Activated CD8-positive, alpha-beta T cell treated with anti-CD3 and anti-CD28 coated beads for 36 hours (primary cell): ENCODE results near the gene FARP2. TPM values are rescaled to one million over a fixed set of nuclear protein-coding genes. Genes with fewer than 3 reads are reported as not detected.

ENCODE experiments used
- ATAC-seq: fragments of 200-7000 bp; cut with Tn5 transposase; one replicate; pipeline ENCODE4 v1.10.0; 2021; ENCODE audit warnings: mild to moderate bottlenecking, moderate library complexity
- CTCF ChIA-PET: fragments of 350-600 bp; sonication (Branson Sonifier 250); formaldehyde crosslinking; loops from one replicate; lab custom pipeline; 2021; ENCODE audit warnings: antibody characterized with exemption; lab: Charles Lee
- POLR2A ChIA-PET: fragments of 350-600 bp; sonication (Branson Sonifier 250); formaldehyde crosslinking; loops from one replicate; lab custom pipeline; 2021; ENCODE audit warnings: antibody characterized with exemption; lab: Charles Lee
- DNase-seq: peaks from one replicate; pipeline ENCODE4 v3.0.0-alpha.2; 2020
- H3K27ac Mint-ChIP-seq: one replicate; pipeline ENCODE4 v1.8.0; 2021; ENCODE audit warnings: mild to moderate bottlenecking, mixed read lengths
- H3K27me3 Mint-ChIP-seq: one replicate; pipeline ENCODE4 v1.8.0; 2021; ENCODE audit warnings: mixed read lengths
- H3K36me3 Mint-ChIP-seq: one replicate; pipeline ENCODE4 v1.8.0; 2021; ENCODE audit warnings: low read depth, mixed read lengths
- H3K4me1 Mint-ChIP-seq: one replicate; pipeline ENCODE4 v1.8.0; 2021; ENCODE audit warnings: low read depth, mixed read lengths
- H3K4me3 Mint-ChIP-seq: one replicate; pipeline ENCODE4 v1.8.0; 2021; ENCODE audit warnings: mild to moderate bottlenecking, moderate library complexity, mixed read lengths
- H3K9me3 Mint-ChIP-seq: one replicate; pipeline ENCODE4 v1.8.0; 2021; ENCODE audit warnings: mixed read lengths
- CTCF ChIP-seq: fragments of 200-600 bp; IDR thresholded peaks from one replicate; pipeline ENCODE4 v1.8.0; 2022; ENCODE audit warnings: antibody characterized with exemption, mild to moderate bottlenecking
- intact Hi-C: fragments of 100-400 bp; cut with micrococcal nuclease; formaldehyde crosslinking; loops from one replicate; pipeline ENCODE4 v1.10.0; 2022
- total RNA-seq, 2 experiments: library from RNA; stranded (reverse); gene quantifications; one replicate each; pipeline ENCODE4 v1.2.3, GENCODE V29; 2021

Gene FARP2
- total RNA-seq, 2 experiments from 2014 or later: 31.9 to 32.8 TPM

DNA sequence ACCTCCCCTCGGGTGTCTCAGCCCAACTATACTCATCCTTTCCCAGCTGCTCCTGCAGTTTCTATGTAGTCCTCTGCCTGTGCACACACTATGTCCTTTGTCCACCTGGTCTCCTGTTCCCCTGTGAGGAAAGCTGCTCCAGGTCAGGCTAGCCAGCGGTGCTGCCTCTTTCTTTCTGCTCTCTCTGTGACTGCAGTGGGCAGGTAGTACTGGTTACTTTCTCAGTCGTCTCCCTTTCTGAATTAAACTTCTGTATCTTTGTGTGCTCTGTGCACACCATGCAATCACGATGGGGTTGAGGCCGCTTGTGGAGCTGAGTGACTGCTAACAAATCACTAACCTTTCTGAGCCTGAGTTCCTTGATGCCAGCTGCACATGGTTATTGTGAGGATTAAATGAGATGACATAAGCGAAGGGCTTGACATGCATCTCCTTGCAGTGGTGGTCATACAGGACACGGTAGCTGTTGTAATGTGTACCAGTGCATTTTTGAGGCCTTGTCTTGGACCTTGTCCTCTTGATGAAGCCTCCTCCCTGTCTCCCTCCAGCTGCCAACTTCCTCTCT lies 3.5 kb downstream of the FARP2 start:
- H3K27me3 Mint-ChIP-seq: no peaks in the 10 kb centered on the region
- no peaks in the 10 kb centered on the region for H3K9me3 Mint-ChIP-seq
- peaks cover 22% of the 10 kb centered on the region for H3K4me1 Mint-ChIP-seq
- DNase-seq (no peak), ATAC-seq (no peak)
- ChIA-PET CTCF (no interaction called here), POLR2A (interaction anchor here (2.5 kb wide), 1 partner anchor 44 kb away, joined by 11 read pairs; the partner anchor contains the start of genes HDLBP and SEPTIN2)
- intact Hi-C loops: no loop called here
- no peak overlapping the region for H3K4me3 Mint-ChIP-seq
- TF ChIP-seq CTCF: no peak
- no peak overlapping the region for H3K27ac Mint-ChIP-seq
- H3K36me3 Mint-ChIP-seq: peaks cover 6% of the 10 kb centered on the region

- no peaks in the 10 kb centered on the region for H3K27me3 Mint-ChIP-seq
- ChIA-PET CTCF (interaction anchor here (1.5 kb wide), 1 partner anchor 28 kb away, joined by 3 read pairs; no protein-coding TSS in a partner anchor), POLR2A (interaction anchor here (1.5 kb wide), 1 partner anchor 48 kb away, joined by 3 read pairs; no protein-coding TSS in a partner anchor)
- DNase-seq (no peak), ATAC-seq (no peak)
- intact Hi-C loops: no loop called here
- H3K27ac Mint-ChIP-seq: no peak overlapping the region
- H3K9me3 Mint-ChIP-seq: no peaks in the 10 kb centered on the region
- H3K36me3 Mint-ChIP-seq: peaks cover under 1% of the 10 kb centered on the region
- H3K4me3 Mint-ChIP-seq: no peak overlapping the region
- H3K4me1 Mint-ChIP-seq: peaks cover 14% of the 10 kb centered on the region
- no peak for TF ChIP-seq CTCF
Measured at GRCh38 chr2:241363426-241363825, 7.3 kb downstream of the FARP2 start.

GRCh38 chr2:241364781-241365180 lies 8.7 kb downstream of the FARP2 start:
- Mint-ChIP-seq H3K4me3 (no peak overlapping the region), H3K4me1 (peaks cover 11% of the 10 kb centered on the region), H3K36me3 (no peaks in the 10 kb centered on the region), H3K9me3 (no peaks in the 10 kb centered on the region), H3K27ac (no peak overlapping the region), H3K27me3 (no peaks in the 10 kb centered on the region)
- intact Hi-C loops: no loop called here
- DNase-seq: no peak
- TF ChIP-seq CTCF: no peak
- ATAC-seq: no peak
- ChIA-PET CTCF (no interaction called here), POLR2A (interaction anchor here (0.6 to 1.5 kb wide), 3 partner anchors 20 to 310 kb away, joined by 3 read pairs; no protein-coding TSS in a partner anchor)

DNA sequence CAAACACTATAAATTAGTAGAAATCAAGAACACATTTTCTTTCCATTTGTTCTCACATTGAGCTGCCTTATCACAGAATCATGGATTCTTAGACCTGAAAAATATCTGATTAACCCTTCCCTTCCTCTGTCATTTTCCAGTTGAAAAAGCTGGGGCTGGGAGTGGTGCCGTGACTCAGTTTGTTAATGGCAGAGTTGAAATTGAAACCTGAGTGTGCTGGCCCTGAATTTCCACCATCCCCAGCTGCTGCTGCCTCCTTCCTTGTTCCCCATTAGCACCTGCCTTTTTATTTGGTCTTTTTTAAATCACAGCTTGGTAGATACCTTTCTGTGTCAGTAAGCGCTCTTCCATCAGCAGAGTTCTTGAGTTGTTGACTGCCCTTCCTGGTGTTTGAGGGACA lies 10.6 kb downstream of the FARP2 start:
- Mint-ChIP-seq H3K9me3 (no peaks in the 10 kb centered on the region), H3K27me3 (no peaks in the 10 kb centered on the region), H3K36me3 (no peaks in the 10 kb centered on the region), H3K27ac (no peak overlapping the region), H3K4me1 (peaks cover 7% of the 10 kb centered on the region), H3K4me3 (no peak overlapping the region)
- ChIA-PET CTCF (no interaction called here), POLR2A (no interaction called here)
- DNase-seq: no peak
- TF ChIP-seq CTCF: no peak
- intact Hi-C loops: no loop called here
- ATAC-seq: no peak

GRCh38 chr2:241368643-241369042 lies 12.6 kb downstream of the FARP2 start:
- Mint-ChIP-seq H3K27me3 (no peaks in the 10 kb centered on the region), H3K4me1 (peaks cover 7% of the 10 kb centered on the region), H3K9me3 (no peaks in the 10 kb centered on the region), H3K27ac (no peak overlapping the region), H3K36me3 (peaks cover 1% of the 10 kb centered on the region), H3K4me3 (no peak overlapping the region)
- intact Hi-C loops: no loop called here
- DNase-seq (no peak), ATAC-seq (no peak)
- ChIA-PET CTCF (interaction anchor here (1.5 kb wide), 1 partner anchor 18 kb away, joined by 3 read pairs; no protein-coding TSS in a partner anchor), POLR2A (no interaction called here)
- no peak for TF ChIP-seq CTCF
